LNCaP clone FGC (cell line): ENCODE measurements around the gene COPZ1.

Source experiments
- DNase-seq: peaks from one replicate; pipeline ENCODE4 v3.0.0-alpha.2; 2011; ENCODE audit warnings: low read depth
- H3K4me3 ChIP-seq: 2 replicates; pipeline ENCODE4 v1.5.1; 2011; ENCODE audit warnings: mild to moderate bottlenecking, low read depth, low read length, control low read depth
- CTCF ChIP-seq: IDR thresholded peaks from 2 replicates; pipeline ENCODE4 v1.5.1; 2012; ENCODE audit warnings: mild to moderate bottlenecking; ENCODE audit not compliant: control insufficient read depth, insufficient read depth; ENCODE audit errors: extremely low read depth

Gene COPZ1

GRCh38 chr12:54379398-54380201, 54.7 kb downstream of the COPZ1 start:
- peak; percentile 100 for TF ChIP-seq CTCF
- H3K4me3 ChIP-seq, result peak overlapping the region; percentile 58
- peak; percentile 50 for DNase-seq

DNA sequence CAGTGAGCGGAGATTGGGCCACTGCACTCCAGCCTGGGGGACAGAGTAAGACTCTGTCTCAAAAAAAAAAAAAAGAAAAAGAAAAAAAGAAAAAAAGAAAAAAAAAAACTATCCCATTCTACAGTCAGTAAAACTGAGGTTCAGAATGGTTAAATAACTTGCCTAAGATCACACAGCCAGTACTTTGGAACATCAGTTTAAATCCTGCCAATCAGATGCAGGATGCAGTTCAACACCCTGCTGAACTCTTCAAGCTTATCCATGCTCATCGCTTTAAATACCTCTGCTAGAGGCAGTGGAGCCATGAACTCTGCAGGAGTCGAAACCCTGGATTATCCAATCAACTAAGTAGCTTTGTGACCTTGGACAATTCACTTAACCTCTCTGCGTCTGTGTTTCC, 56.2 kb downstream of the COPZ1 start:
- no peak for TF ChIP-seq CTCF
- DNase-seq, result no peak
- H3K4me3 ChIP-seq, result no peak overlapping the region

DNA sequence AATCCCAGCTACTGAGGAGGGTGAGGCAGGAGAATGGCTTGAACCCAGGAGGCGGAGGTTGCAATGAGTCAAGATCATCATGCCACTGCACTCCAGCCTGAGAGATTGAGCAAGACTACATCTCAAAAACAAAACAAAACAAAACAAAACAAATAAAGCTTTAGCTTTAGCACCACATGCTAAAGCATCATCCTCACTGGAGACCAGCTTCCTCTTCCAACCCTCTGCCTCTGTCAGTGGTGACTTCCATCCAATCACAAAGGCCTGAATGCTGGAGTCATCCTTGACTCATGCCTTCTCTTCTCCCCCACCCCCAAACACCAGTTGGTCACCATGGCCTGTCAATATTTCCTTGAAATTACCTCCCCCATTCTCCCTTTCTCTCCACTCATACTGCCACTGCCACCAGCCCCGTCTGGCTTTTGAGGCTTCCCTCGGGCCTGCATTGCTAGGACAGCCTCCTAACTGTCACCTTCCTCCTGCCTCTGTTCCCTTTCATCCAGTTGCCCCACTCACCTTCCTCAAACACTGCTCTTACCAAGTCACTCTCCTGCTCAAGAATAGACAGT, 58.2 kb downstream of the COPZ1 start:
- H3K4me3 ChIP-seq, result no peak overlapping the region
- no peak for TF ChIP-seq CTCF
- no peak for DNase-seq

GRCh38 chr12:54384591-54385041, 59.7 kb downstream of the COPZ1 start, which contains the start of gene ZNF385A:
Gene ZNF385A (minus strand): TSS chr12:54384733. CDS start chr12:54384514, 219 bp downstream.
- no peak for TF ChIP-seq CTCF
- DNase-seq, result no peak
- no peak within 1 kb of the TSS for H3K4me3 ChIP-seq

- no peak for DNase-seq
- H3K4me3 ChIP-seq, result no peak overlapping the region
- TF ChIP-seq CTCF, result no peak
Measured at GRCh38 chr12:54385251-54385914, 60.5 kb downstream of the COPZ1 start.

GRCh38 chr12:54386403-54387113, 61.6 kb downstream of the COPZ1 start:
- no peak for TF ChIP-seq CTCF
- H3K4me3 ChIP-seq, result peak overlapping the region; percentile 39
- DNase-seq, result peak; percentile 47
